ENCODE data around the gene KIF3B. TPM values are rescaled to one million over a fixed set of nuclear protein-coding genes. Genes with fewer than 3 reads are reported as not detected.

KIF3B gene
- total and polyA plus RNA-seq, 2 donors from 2014 or later = 31.6 to 62.2 TPM

DNA sequence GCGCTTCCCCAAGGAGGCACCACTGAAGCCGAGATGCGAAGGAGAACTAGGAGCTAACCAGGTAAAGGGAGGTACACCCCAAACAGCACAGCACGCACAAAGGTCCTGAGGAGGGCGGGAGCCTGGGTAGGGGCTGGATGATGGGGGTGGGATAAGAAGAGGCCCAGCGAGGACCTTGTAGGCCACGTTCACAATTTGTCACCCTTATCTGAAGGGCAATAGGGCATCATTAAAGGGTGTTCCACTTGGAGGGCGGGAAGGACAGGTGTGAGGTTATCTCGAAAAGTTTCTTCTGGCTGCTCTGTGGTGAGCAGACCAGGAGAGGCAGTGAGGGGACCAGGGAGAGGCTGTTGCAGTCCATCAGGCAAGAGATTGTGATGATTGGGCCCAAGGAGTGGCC lies 44.2 kb upstream of the KIF3B start:
- intact Hi-C loops (cut with DNase I) = no loop called here
- peaks cover 3 to 49% (median 27%) of the 10 kb centered on the region in 3 donors for H3K36me3 ChIP-seq (ENCODE audit: control insufficient read depth in 2 of 3, insufficient read depth in 3 of 3, low read length in 3 of 3)

DNA sequence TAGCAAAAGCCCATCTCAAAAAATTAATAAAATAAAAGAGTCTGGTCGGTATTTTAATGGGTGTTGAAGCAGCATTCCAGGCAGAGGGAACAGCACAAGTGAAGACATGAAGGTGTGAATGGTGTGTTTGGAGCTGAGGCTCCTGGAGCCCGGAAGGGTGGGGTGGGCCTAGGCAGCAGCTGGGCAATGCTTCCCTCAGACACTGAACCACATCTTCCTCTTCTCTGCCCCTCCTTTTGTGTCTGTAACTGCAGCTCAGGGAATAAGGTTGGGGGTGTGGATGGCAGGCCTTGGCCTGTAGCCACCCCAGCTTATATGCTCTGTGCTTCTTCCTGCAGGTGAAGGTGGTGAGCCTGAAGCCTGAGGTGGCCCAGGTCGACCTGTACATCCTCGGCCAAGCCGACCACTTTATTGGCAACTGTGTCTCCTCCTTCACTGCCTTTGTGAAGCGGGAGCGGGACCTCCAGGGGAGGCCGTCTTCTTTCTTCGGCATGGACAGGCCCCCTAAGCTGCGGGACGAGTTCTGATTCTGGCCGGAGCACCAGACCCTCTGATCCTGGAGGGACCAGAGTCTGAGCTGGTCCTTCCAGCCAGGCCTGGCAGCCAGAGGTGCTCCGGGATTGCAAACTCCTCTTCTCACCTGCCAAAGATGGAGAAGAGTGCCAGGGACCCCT lies 43.2 kb upstream of the KIF3B start:
- H3K27me3 ChIP-seq (ENCODE audit: control insufficient read depth, insufficient read depth, low read length) = no peaks in the 10 kb centered on the region
- no peak for FAIRE-seq
- H3K36me3 ChIP-seq (ENCODE audit: control insufficient read depth in 2 of 3, insufficient read depth in 3 of 3, low read length in 3 of 3) = peaks cover 3 to 40% (median 24%) of the 10 kb centered on the region in 3 donors
- peaks cover 0 to 3% (median 0%) of the 10 kb centered on the region in 3 donors for H3K4me1 ChIP-seq (ENCODE audit: control insufficient read depth in 2 of 3, insufficient read depth in 2 of 3, low read depth in 1 of 3, low read length in 3 of 3)
- no peaks in the 10 kb centered on the region for H3K9me3 ChIP-seq (ENCODE audit: control insufficient read depth in 2 of 3, insufficient read depth in 1 of 3, low read length in 3 of 3)
- no peak overlapping the region for H3K27ac ChIP-seq (ENCODE audit: low read depth in 2 of 2, low read length in 2 of 2)
- no peak for DNase-seq
- H3K9ac ChIP-seq (ENCODE audit: low read length in 3 of 3) = no peak overlapping the region
- intact Hi-C loops (cut with DNase I) = no loop called here
- TF ChIP-seq, protein P1, sequence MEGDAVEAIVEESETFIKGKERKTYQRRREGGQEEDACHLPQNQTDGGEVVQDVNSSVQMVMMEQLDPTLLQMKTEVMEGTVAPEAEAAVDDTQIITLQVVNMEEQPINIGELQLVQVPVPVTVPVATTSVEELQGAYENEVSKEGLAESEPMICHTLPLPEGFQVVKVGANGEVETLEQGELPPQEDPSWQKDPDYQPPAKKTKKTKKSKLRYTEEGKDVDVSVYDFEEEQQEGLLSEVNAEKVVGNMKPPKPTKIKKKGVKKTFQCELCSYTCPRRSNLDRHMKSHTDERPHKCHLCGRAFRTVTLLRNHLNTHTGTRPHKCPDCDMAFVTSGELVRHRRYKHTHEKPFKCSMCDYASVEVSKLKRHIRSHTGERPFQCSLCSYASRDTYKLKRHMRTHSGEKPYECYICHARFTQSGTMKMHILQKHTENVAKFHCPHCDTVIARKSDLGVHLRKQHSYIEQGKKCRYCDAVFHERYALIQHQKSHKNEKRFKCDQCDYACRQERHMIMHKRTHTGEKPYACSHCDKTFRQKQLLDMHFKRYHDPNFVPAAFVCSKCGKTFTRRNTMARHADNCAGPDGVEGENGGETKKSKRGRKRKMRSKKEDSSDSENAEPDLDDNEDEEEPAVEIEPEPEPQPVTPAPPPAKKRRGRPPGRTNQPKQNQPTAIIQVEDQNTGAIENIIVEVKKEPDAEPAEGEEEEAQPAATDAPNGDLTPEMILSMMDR (IDR thresholded peaks at IDR 0.05; ENCODE audit: borderline replicate concordance, extremely low read depth, insufficient read depth) = no peak
- H3K4me3 ChIP-seq (ENCODE audit: low read length in 3 of 3) = no peak overlapping the region

More for the DNA sequence above, 44.2 kb upstream of the KIF3B start:
- Histone ChIP-seq H3K9ac (ENCODE audit: low read length in 3 of 3) (no peak overlapping the region), H3K4me3 (ENCODE audit: low read length in 3 of 3) (no peak overlapping the region), H3K27me3 (ENCODE audit: control insufficient read depth, insufficient read depth, low read length) (no peaks in the 10 kb centered on the region), H3K9me3 (ENCODE audit: control insufficient read depth in 2 of 3, insufficient read depth in 1 of 3, low read length in 3 of 3) (no peaks in the 10 kb centered on the region), H3K4me1 (ENCODE audit: control insufficient read depth in 2 of 3, insufficient read depth in 2 of 3, low read depth in 1 of 3, low read length in 3 of 3) (peaks cover 0 to 3% (median 0%) of the 10 kb centered on the region in 3 donors), H3K27ac (ENCODE audit: low read depth in 2 of 2, low read length in 2 of 2) (no peak overlapping the region)
- TF ChIP-seq, protein P1 (IDR thresholded peaks at IDR 0.05; ENCODE audit: borderline replicate concordance, extremely low read depth, insufficient read depth) = no peak
- no peak for FAIRE-seq
- DNase-seq = no peak

GRCh38 chr20:32235331-32236047 lies 42.0 kb upstream of the KIF3B start:
- H3K36me3 ChIP-seq (ENCODE audit: control insufficient read depth in 2 of 3, insufficient read depth in 3 of 3, low read length in 3 of 3) = peaks cover 3 to 38% (median 24%) of the 10 kb centered on the region in 3 donors
- TF ChIP-seq, protein P1 (IDR thresholded peaks at IDR 0.05; ENCODE audit: borderline replicate concordance, extremely low read depth, insufficient read depth) = no peak
- no peaks in the 10 kb centered on the region for H3K9me3 ChIP-seq (ENCODE audit: control insufficient read depth in 2 of 3, insufficient read depth in 1 of 3, low read length in 3 of 3)
- H3K9ac ChIP-seq (ENCODE audit: low read length in 3 of 3) = no peak overlapping the region
- no peak for DNase-seq
- H3K27ac ChIP-seq (ENCODE audit: low read depth in 2 of 2, low read length in 2 of 2) = no peak overlapping the region
- no peak for FAIRE-seq
- H3K4me1 ChIP-seq (ENCODE audit: control insufficient read depth in 2 of 3, insufficient read depth in 2 of 3, low read depth in 1 of 3, low read length in 3 of 3) = peaks cover 0 to 7% (median 5%) of the 10 kb centered on the region in 3 donors
- intact Hi-C loops (cut with DNase I) = no loop called here
- no peak overlapping the region for H3K4me3 ChIP-seq (ENCODE audit: low read length in 3 of 3)
- no peaks in the 10 kb centered on the region for H3K27me3 ChIP-seq (ENCODE audit: control insufficient read depth, insufficient read depth, low read length)
